GM19452 (cell line): ENCODE data around the gene E2F4.

ENCODE experiments used
- ATAC-seq: cut with Tn5 transposase; IDR thresholded peaks from one replicate; pipeline ENCODE4 v1.9.1; 2021; ENCODE audit not compliant: unreplicated experiment

The E2F4 gene

GRCh38 chr16:67191995-67192681 is at the start of gene E2F4:
Gene E2F4, plus strand, starts transcription at chr16:67192155. Its CDS starts 73 bp downstream, at chr16:67192228.
- peak; percentile 82 for ATAC-seq

GRCh38 chr16:67142342-67142741 is 49.6 kb upstream of the E2F4 start:
- no peak for ATAC-seq

GRCh38 chr16:67144943-67145342 is 47.0 kb upstream of the E2F4 start:
- no peak for ATAC-seq

GRCh38 chr16:67145746-67146145 is 46.2 kb upstream of the E2F4 start:
- no peak for ATAC-seq

- ATAC-seq = no peak
These were observed 45.2 kb upstream of the E2F4 start for GRCh38 chr16:67146523-67147357.

GRCh38 chr16:67147437-67148140 is 44.4 kb upstream of the E2F4 start:
- ATAC-seq = no peak

- no peak for ATAC-seq
These were observed 43.7 kb upstream of the E2F4 start for GRCh38 chr16:67148221-67148620.

GRCh38 chr16:67148656-67149275 is 43.2 kb upstream of the E2F4 start:
- ATAC-seq = no peak

- no peak for ATAC-seq
These were observed 42.5 kb upstream of the E2F4 start for GRCh38 chr16:67149276-67150046.

- peak; percentile 44 for ATAC-seq
These were observed 41.7 kb upstream of the E2F4 start for GRCh38 chr16:67150047-67150832.

GRCh38 chr16:67150833-67151396 is 41.0 kb upstream of the E2F4 start, which contains the start of gene B3GNT9:
Gene B3GNT9, minus strand, starts transcription at chr16:67150998. Its CDS starts 513 bp downstream, at chr16:67150485.
- ATAC-seq = peak; percentile 64

GRCh38 chr16:67151431-67152097 is 40.4 kb upstream of the E2F4 start:
- no peak for ATAC-seq

- no peak for ATAC-seq
These were observed 37.2 kb upstream of the E2F4 start for GRCh38 chr16:67154578-67155294.

- ATAC-seq = no peak
These were observed 36.4 kb upstream of the E2F4 start for GRCh38 chr16:67155295-67156142.

GRCh38 chr16:67156143-67156844 is 35.7 kb upstream of the E2F4 start:
- no peak for ATAC-seq

GRCh38 chr16:67157106-67157748 is 34.7 kb upstream of the E2F4 start:
- no peak for ATAC-seq
